Mesendoderm (in vitro differentiated cells): ENCODE measurements around the gene SLC5A9.
A peak's percentile ranks its signal among the peaks of the same experiment; 100 is the strongest.

Source experiments
- DNase-seq: peaks from one replicate; pipeline ENCODE4 v3.0.0; 2013
- H2AK5ac ChIP-seq: 2 replicates; pipeline ENCODE4 v1.6.1; 2013; ENCODE audit warnings: low read length, inconsistent platforms
- H2BK120ac ChIP-seq: 2 replicates; pipeline ENCODE4 v1.6.1; 2013; ENCODE audit warnings: low read depth, mild to moderate bottlenecking, low read length, moderate library complexity, mixed read lengths
- H2BK15ac ChIP-seq: replicated peaks from 2 replicates; pipeline ENCODE4 v1.6.1; 2013; ENCODE audit warnings: low read depth, mild to moderate bottlenecking, moderate library complexity
- H2BK5ac ChIP-seq: 2 replicates; pipeline ENCODE4 v1.6.1; 2013; ENCODE audit warnings: low read length, inconsistent platforms
- H3K18ac ChIP-seq: 2 replicates; pipeline ENCODE4 v1.6.1; 2013; ENCODE audit warnings: mild to moderate bottlenecking, low read length, mixed read lengths
- H3K23ac ChIP-seq: one replicate; pipeline ENCODE4 v1.6.1; 2013; ENCODE audit warnings: low read length
- H3K27ac ChIP-seq: 2 replicates; pipeline ENCODE4 v1.5.1; 2013; ENCODE audit warnings: low read depth, mild to moderate bottlenecking, inconsistent platforms, low read length, moderate library complexity
- H3K27me3 ChIP-seq: 2 replicates; pipeline ENCODE4 v1.6.1; 2013; ENCODE audit warnings: low read length, control low read depth, mild to moderate bottlenecking, inconsistent platforms; ENCODE audit not compliant: insufficient read depth, poor library complexity
- H3K36me3 ChIP-seq: 2 replicates; pipeline ENCODE4 v1.6.1; 2013; ENCODE audit warnings: low read length, inconsistent platforms; ENCODE audit not compliant: control insufficient read depth, insufficient read depth
- H3K4ac ChIP-seq: one replicate; pipeline ENCODE4 v1.6.1; 2013; ENCODE audit warnings: low read depth, mild to moderate bottlenecking, low read length, moderate library complexity
- H3K4me1 ChIP-seq: 2 replicates; pipeline ENCODE4 v1.6.1; 2013; ENCODE audit warnings: low read depth, low read length, inconsistent platforms; ENCODE audit not compliant: control insufficient read depth
- H3K4me2 ChIP-seq: 2 replicates; pipeline ENCODE4 v1.6.1; 2013; ENCODE audit warnings: low read length
- H3K4me3 ChIP-seq: 2 replicates; pipeline ENCODE4 v1.5.1; 2013; ENCODE audit warnings: mild to moderate bottlenecking, low read length
- H3K56ac ChIP-seq: one replicate; pipeline ENCODE4 v1.6.1; 2013; ENCODE audit warnings: low read length
- H3K79me1 ChIP-seq: 2 replicates; pipeline ENCODE4 v1.6.1; 2013; ENCODE audit warnings: low read length, inconsistent platforms
- H3K79me2 ChIP-seq: 2 replicates; pipeline ENCODE4 v1.6.1; 2013; ENCODE audit warnings: mild to moderate bottlenecking, low read length; ENCODE audit not compliant: control insufficient read depth, insufficient read depth
- H3K9ac ChIP-seq: 2 replicates; pipeline ENCODE4 v1.6.1; 2013; ENCODE audit warnings: low read length, inconsistent platforms
- H4K5ac ChIP-seq: one replicate; pipeline ENCODE4 v1.6.1; 2013; ENCODE audit warnings: low read length
- H4K8ac ChIP-seq: one replicate; pipeline ENCODE4 v1.6.1; 2013; ENCODE audit warnings: low read depth, mild to moderate bottlenecking, control low read depth, low read length, moderate library complexity
- WGBS: extraction: QIAGEN DNeasy Blood & Tissue Kit; methylation state at CpG from one replicate; pipeline ENCODE4 v1.1.7; 2013; ENCODE audit warnings: low lambda C conversion rate, missing lambda C conversion rate; ENCODE audit not compliant: insufficient coverage; ENCODE audit errors: extremely low coverage; 5-methylcytosine and 5-hydroxymethylcytosine counted together

Gene SLC5A9

GRCh38 chr1:48227165-48228013 lies 4.9 kb downstream of the SLC5A9 start:
- H3K27ac ChIP-seq = no peak overlapping the region
- WGBS = no CpG with 5 or more reads among the region's 10 CpGs
- no peak overlapping the region for H3K23ac ChIP-seq
- H3K9ac ChIP-seq = peak overlapping the region; percentile 27
- no peaks in the 10 kb centered on the region for H3K4me1 ChIP-seq
- DNase-seq = no peak
- no peaks in the 10 kb centered on the region for H3K27me3 ChIP-seq
- no peak overlapping the region for H2BK15ac ChIP-seq
- no peaks in the 10 kb centered on the region for H3K79me2 ChIP-seq
- H2BK120ac ChIP-seq = no peak overlapping the region
- H3K18ac ChIP-seq = peak overlapping the region; percentile 4
- H4K8ac ChIP-seq = no peak overlapping the region
- no peak overlapping the region for H3K4ac ChIP-seq
- peak overlapping the region; percentile 90 for H2BK5ac ChIP-seq
- H3K79me1 ChIP-seq = no peaks in the 10 kb centered on the region
- H3K4me2 ChIP-seq = no peak overlapping the region
- peak overlapping the region; percentile 57 for H2AK5ac ChIP-seq
- H3K4me3 ChIP-seq = no peak overlapping the region
- H3K56ac ChIP-seq = peak overlapping the region; percentile 84
- H3K36me3 ChIP-seq = no peaks in the 10 kb centered on the region
- no peak overlapping the region for H4K5ac ChIP-seq

- Histone ChIP-seq H3K4ac (no peak overlapping the region), H4K5ac (no peak overlapping the region)
- DNase-seq = peak; percentile 88
Measured at GRCh38 chr1:48228156-48228555, 5.6 kb downstream of the SLC5A9 start.

GRCh38 chr1:48229317-48229716 lies 6.8 kb downstream of the SLC5A9 start:
- Histone ChIP-seq H3K23ac (no peak overlapping the region), H3K56ac (peak overlapping the region; percentile 11), H3K4me2 (no peak overlapping the region), H2AK5ac (peak overlapping the region; percentile 32), H3K27ac (no peak overlapping the region), H3K4ac (no peak overlapping the region), H3K27me3 (no peaks in the 10 kb centered on the region), H3K9ac (no peak overlapping the region), H3K36me3 (no peaks in the 10 kb centered on the region), H4K5ac (no peak overlapping the region), H2BK15ac (no peak overlapping the region), H4K8ac (no peak overlapping the region), H3K79me2 (no peaks in the 10 kb centered on the region), H2BK5ac (no peak overlapping the region), H3K79me1 (no peaks in the 10 kb centered on the region), H3K4me3 (no peak overlapping the region), H2BK120ac (no peak overlapping the region), H3K18ac (no peak overlapping the region), H3K4me1 (no peaks in the 10 kb centered on the region)
- no CpG with 5 or more reads among the region's 6 CpGs for WGBS
- no peak for DNase-seq

More at GRCh38 chr1:48228156-48228555, 5.6 kb downstream of the SLC5A9 start:
- no peak overlapping the region for H2BK15ac ChIP-seq
- no peak overlapping the region for H3K23ac ChIP-seq
- no CpG with 5 or more reads among the region's 5 CpGs for WGBS
- no peak overlapping the region for H2BK5ac ChIP-seq
- no peaks in the 10 kb centered on the region for H3K79me1 ChIP-seq
- no peak overlapping the region for H3K9ac ChIP-seq
- H3K27me3 ChIP-seq = no peaks in the 10 kb centered on the region
- no peak overlapping the region for H3K4me2 ChIP-seq
- H3K79me2 ChIP-seq = no peaks in the 10 kb centered on the region
- no peaks in the 10 kb centered on the region for H3K36me3 ChIP-seq
- no peak overlapping the region for H2AK5ac ChIP-seq
- peak overlapping the region; percentile 84 for H3K56ac ChIP-seq
- H3K18ac ChIP-seq = peak overlapping the region; percentile 4
- H3K4me3 ChIP-seq = no peak overlapping the region
- no peak overlapping the region for H2BK120ac ChIP-seq
- H3K27ac ChIP-seq = no peak overlapping the region
- H4K8ac ChIP-seq = no peak overlapping the region
- H3K4me1 ChIP-seq = no peaks in the 10 kb centered on the region

- H4K5ac ChIP-seq = no peak overlapping the region
- no peaks in the 10 kb centered on the region for H3K79me1 ChIP-seq
- H3K4ac ChIP-seq = no peak overlapping the region
- H3K36me3 ChIP-seq = no peaks in the 10 kb centered on the region
- WGBS = no CpG with 5 or more reads among the region's 4 CpGs
- no peak overlapping the region for H3K18ac ChIP-seq
- peak overlapping the region; percentile 51 for H3K56ac ChIP-seq
- H3K4me3 ChIP-seq = no peak overlapping the region
- DNase-seq = no peak
- H3K23ac ChIP-seq = no peak overlapping the region
- no peak overlapping the region for H3K4me2 ChIP-seq
- peak overlapping the region; percentile 28 for H2AK5ac ChIP-seq
- no peak overlapping the region for H2BK15ac ChIP-seq
- no peaks in the 10 kb centered on the region for H3K4me1 ChIP-seq
- no peak overlapping the region for H2BK5ac ChIP-seq
- H3K9ac ChIP-seq = no peak overlapping the region
- H3K27me3 ChIP-seq = no peaks in the 10 kb centered on the region
- no peak overlapping the region for H3K27ac ChIP-seq
- H2BK120ac ChIP-seq = no peak overlapping the region
- no peak overlapping the region for H4K8ac ChIP-seq
- no peaks in the 10 kb centered on the region for H3K79me2 ChIP-seq
Measured at GRCh38 chr1:48230236-48230635, 7.7 kb downstream of the SLC5A9 start.

- H3K9ac ChIP-seq = no peak overlapping the region
- WGBS = no CpG with 5 or more reads among the region's 1 CpG
Measured at GRCh38 chr1:48232722-48233121, 10.2 kb downstream of the SLC5A9 start.

More at GRCh38 chr1:48232722-48233121, 10.2 kb downstream of the SLC5A9 start:
- Histone ChIP-seq H3K4me3 (no peak overlapping the region), H4K8ac (no peak overlapping the region), H3K18ac (no peak overlapping the region), H3K4me2 (no peak overlapping the region), H3K27ac (no peak overlapping the region), H3K79me2 (no peaks in the 10 kb centered on the region), H2BK5ac (no peak overlapping the region), H3K56ac (no peak overlapping the region), H3K23ac (no peak overlapping the region), H3K36me3 (no peaks in the 10 kb centered on the region), H2BK15ac (no peak overlapping the region), H3K4ac (no peak overlapping the region), H3K4me1 (peaks cover 2% of the 10 kb centered on the region), H4K5ac (no peak overlapping the region), H2BK120ac (no peak overlapping the region), H3K79me1 (no peaks in the 10 kb centered on the region), H2AK5ac (no peak overlapping the region), H3K27me3 (no peaks in the 10 kb centered on the region)
- DNase-seq = no peak
